HepG2 (cell line): Measurements from ENCODE around the gene ZNF853.

Source experiments
- CEBPB ChIP-seq: IDR thresholded peaks from 2 replicates; pipeline ENCODE4 v1.6.1; 2011; ENCODE audit warnings: low read depth, low read length, improper control_type of control experiment, borderline replicate concordance
- HNRNPH1 ChIP-seq: fragments of 200-400 bp; formaldehyde crosslinking; optimal IDR thresholded peaks from 2 replicates; pipeline ENCODE3; 2017; ENCODE audit warnings: mild to moderate bottlenecking, low read depth, low read length
- SRSF9 ChIP-seq: fragments of 200-400 bp; formaldehyde crosslinking; IDR thresholded peaks from 2 replicates; pipeline ENCODE4 v1.6.1; 2018; ENCODE audit warnings: borderline replicate concordance, mild to moderate bottlenecking, low read depth, low read length; ENCODE audit not compliant: insufficient read depth, poor library complexity, severe bottlenecking
- TF ChIP-seq, protein P1 (sequence below): sonication (generic); formaldehyde crosslinking; IDR thresholded peaks from 2 replicates; pipeline ENCODE4 v1.4.0; 2020; ENCODE audit warnings: missing genetic modification reagents
- TF ChIP-seq, protein P2 (sequence below): sonication (generic); formaldehyde crosslinking; conservative IDR thresholded peaks from 2 replicates; pipeline ENCODE4 v1.4.0; 2020; ENCODE audit warnings: missing genetic modification reagents
- TF ChIP-seq, protein P3 (sequence below): sonication (generic); formaldehyde crosslinking; IDR thresholded peaks from 2 replicates; pipeline ENCODE4 v1.5.0; 2020; ENCODE audit warnings: mild to moderate bottlenecking, missing genetic modification reagents, moderate library complexity
- TF ChIP-seq, protein P4 (sequence below): sonication (generic); formaldehyde crosslinking; IDR thresholded peaks from 2 replicates; pipeline ENCODE4 v1.4.0; 2020; ENCODE audit warnings: missing genetic modification reagents, borderline replicate concordance

DNA sequence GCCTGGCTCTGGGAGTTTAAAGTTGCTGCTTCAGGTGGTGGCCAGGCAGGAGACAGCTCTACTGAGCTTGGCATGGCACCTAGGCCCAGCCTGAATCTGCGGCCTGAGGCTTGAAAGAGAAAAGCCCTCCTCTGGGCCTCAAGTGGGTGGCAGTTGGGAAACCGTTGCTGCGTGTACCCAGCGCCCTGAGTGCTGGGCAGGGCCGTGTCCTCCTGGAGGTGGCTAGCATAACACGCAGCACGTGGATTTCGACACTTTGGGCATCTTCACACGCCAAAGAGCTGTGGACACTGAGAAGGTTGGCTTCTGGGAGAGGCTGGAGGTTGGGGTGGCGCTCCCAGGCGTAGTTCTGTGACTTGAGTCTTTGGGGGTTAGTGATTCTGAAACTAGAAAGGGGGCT lies 24.2 kb downstream of the ZNF853 start:
- no peak for TF ChIP-seq CEBPB
- no peak for TF ChIP-seq HNRNPH1
- TF ChIP-seq, protein P1, sequence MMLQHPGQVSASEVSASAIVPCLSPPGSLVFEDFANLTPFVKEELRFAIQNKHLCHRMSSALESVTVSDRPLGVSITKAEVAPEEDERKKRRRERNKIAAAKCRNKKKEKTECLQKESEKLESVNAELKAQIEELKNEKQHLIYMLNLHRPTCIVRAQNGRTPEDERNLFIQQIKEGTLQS (CRISPR knock-in tag), result no peak
- TF ChIP-seq, protein P2, sequence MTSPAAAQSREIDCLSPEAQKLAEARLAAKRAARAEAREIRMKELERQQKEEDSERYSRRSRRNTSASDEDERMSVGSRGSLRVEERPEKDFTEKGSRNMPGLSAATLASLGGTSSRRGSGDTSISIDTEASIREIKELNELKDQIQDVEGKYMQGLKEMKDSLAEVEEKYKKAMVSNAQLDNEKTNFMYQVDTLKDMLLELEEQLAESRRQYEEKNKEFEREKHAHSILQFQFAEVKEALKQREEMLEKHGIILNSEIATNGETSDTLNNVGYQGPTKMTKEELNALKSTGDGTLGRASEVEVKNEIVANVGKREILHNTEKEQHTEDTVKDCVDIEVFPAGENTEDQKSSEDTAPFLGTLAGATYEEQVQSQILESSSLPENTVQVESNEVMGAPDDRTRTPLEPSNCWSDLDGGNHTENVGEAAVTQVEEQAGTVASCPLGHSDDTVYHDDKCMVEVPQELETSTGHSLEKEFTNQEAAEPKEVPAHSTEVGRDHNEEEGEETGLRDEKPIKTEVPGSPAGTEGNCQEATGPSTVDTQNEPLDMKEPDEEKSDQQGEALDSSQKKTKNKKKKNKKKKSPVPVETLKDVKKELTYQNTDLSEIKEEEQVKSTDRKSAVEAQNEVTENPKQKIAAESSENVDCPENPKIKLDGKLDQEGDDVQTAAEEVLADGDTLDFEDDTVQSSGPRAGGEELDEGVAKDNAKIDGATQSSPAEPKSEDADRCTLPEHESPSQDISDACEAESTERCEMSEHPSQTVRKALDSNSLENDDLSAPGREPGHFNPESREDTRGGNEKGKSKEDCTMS (CRISPR knock-in tag), result no peak
- TF ChIP-seq, protein P3, sequence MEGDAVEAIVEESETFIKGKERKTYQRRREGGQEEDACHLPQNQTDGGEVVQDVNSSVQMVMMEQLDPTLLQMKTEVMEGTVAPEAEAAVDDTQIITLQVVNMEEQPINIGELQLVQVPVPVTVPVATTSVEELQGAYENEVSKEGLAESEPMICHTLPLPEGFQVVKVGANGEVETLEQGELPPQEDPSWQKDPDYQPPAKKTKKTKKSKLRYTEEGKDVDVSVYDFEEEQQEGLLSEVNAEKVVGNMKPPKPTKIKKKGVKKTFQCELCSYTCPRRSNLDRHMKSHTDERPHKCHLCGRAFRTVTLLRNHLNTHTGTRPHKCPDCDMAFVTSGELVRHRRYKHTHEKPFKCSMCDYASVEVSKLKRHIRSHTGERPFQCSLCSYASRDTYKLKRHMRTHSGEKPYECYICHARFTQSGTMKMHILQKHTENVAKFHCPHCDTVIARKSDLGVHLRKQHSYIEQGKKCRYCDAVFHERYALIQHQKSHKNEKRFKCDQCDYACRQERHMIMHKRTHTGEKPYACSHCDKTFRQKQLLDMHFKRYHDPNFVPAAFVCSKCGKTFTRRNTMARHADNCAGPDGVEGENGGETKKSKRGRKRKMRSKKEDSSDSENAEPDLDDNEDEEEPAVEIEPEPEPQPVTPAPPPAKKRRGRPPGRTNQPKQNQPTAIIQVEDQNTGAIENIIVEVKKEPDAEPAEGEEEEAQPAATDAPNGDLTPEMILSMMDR (CRISPR knock-in tag), result no peak
- TF ChIP-seq, protein P4, sequence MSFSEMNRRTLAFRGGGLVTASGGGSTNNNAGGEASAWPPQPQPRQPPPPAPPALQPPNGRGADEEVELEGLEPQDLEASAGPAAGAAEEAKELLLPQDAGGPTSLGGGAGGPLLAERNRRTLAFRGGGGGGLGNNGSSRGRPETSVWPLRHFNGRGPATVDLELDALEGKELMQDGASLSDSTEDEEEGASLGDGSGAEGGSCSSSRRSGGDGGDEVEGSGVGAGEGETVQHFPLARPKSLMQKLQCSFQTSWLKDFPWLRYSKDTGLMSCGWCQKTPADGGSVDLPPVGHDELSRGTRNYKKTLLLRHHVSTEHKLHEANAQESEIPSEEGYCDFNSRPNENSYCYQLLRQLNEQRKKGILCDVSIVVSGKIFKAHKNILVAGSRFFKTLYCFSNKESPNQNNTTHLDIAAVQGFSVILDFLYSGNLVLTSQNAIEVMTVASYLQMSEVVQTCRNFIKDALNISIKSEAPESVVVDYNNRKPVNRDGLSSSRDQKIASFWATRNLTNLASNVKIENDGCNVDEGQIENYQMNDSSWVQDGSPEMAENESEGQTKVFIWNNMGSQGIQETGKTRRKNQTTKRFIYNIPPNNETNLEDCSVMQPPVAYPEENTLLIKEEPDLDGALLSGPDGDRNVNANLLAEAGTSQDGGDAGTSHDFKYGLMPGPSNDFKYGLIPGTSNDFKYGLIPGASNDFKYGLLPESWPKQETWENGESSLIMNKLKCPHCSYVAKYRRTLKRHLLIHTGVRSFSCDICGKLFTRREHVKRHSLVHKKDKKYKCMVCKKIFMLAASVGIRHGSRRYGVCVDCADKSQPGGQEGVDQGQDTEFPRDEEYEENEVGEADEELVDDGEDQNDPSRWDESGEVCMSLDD (CRISPR knock-in tag), result no peak
- no peak for TF ChIP-seq SRSF9
